ENCODE data around the gene NFATC3. TPM values are rescaled to one million over a fixed set of nuclear protein-coding genes. Genes with fewer than 3 reads are reported as not detected.

NFATC3 gene
- total RNA-seq, 4 donors from 2014 or later: 28.2 to 49.2 (median 31.9) TPM

GRCh38 chr16:68079626-68080344 is 5.4 kb upstream of the NFATC3 start:
- no peak overlapping the region for H3K4me3 ChIP-seq (ENCODE audit: low read depth, poor library complexity, severe bottlenecking)
- TF ChIP-seq POLR2A (IDR thresholded peaks at IDR 0.05) (no peak), CTCF (IDR thresholded peaks at IDR 0.05) (no peak)
- intact Hi-C loops (cut with DNase I; ENCODE audit: low total_unique reads): loop anchor here (10.0 kb wide), 1 partner anchor 155 kb away; the partner anchor contains the start of gene ESRP2
- DNase-seq (ENCODE audit: low spot score in 2 of 2): peak; percentile 75 to 94
- 47 to 57% methylated on average over 13 of the region's 13 CpGs for WGBS, 2 donors

- intact Hi-C loops (cut with DNase I; ENCODE audit: low total_unique reads): loop anchor here (10.0 kb wide), 1 partner anchor 153 kb away; the partner anchor contains the start of gene ESRP2
- H3K4me3 ChIP-seq (ENCODE audit: low read depth, poor library complexity, severe bottlenecking): no peak overlapping the region
- no peak for TF ChIP-seq CTCF (IDR thresholded peaks at IDR 0.05)
- no peak for TF ChIP-seq POLR2A (IDR thresholded peaks at IDR 0.05)
- DNase-seq (ENCODE audit: low spot score in 2 of 2): peak in 1 of 2 donors; percentile 53
Measured at GRCh38 chr16:68081861-68082628, 3.1 kb upstream of the NFATC3 start.

- DNase-seq (ENCODE audit: low spot score in 2 of 2): peak in 1 of 2 donors; percentile 74
- intact Hi-C loops (cut with DNase I; ENCODE audit: low total_unique reads): loop anchor here (10.0 kb wide), 1 partner anchor 152 kb away; the partner anchor contains the start of gene ESRP2
- 73 to 80% methylated on average over 2 of the region's 2 CpGs for WGBS, 2 donors
- no peak overlapping the region for H3K4me3 ChIP-seq (ENCODE audit: low read depth, poor library complexity, severe bottlenecking)
- TF ChIP-seq POLR2A (IDR thresholded peaks at IDR 0.05) (no peak), CTCF (IDR thresholded peaks at IDR 0.05) (no peak)
Measured at GRCh38 chr16:68082629-68083238, 2.4 kb upstream of the NFATC3 start.

- intact Hi-C loops (cut with DNase I; ENCODE audit: low total_unique reads): loop anchor here (10.0 kb wide), 1 partner anchor 151 kb away; the partner anchor contains the start of gene ESRP2
- TF ChIP-seq POLR2A (IDR thresholded peaks at IDR 0.05) (no peak), CTCF (IDR thresholded peaks at IDR 0.05) (no peak)
- H3K4me3 ChIP-seq (ENCODE audit: low read depth, poor library complexity, severe bottlenecking): no peak overlapping the region
- peak in 1 of 2 donors; percentile 71 for DNase-seq (ENCODE audit: low spot score in 2 of 2)
- WGBS, 2 donors: 83 to 94% methylated on average over 4 of the region's 4 CpGs
Measured at GRCh38 chr16:68083239-68083781, 1.9 kb upstream of the NFATC3 start.

GRCh38 chr16:68083861-68084503 is 1.2 kb upstream of the NFATC3 start:
- no peak for DNase-seq (ENCODE audit: low spot score in 2 of 2)
- H3K4me3 ChIP-seq (ENCODE audit: low read depth, poor library complexity, severe bottlenecking): peak overlapping the region; percentile 45

More at GRCh38 chr16:68083861-68084503, 1.2 kb upstream of the NFATC3 start:
- TF ChIP-seq CTCF (IDR thresholded peaks at IDR 0.05) (no peak), POLR2A (IDR thresholded peaks at IDR 0.05) (no peak)
- intact Hi-C loops (cut with DNase I; ENCODE audit: low total_unique reads): loop anchor here (10.0 kb wide), 1 partner anchor 151 kb away; the partner anchor contains the start of gene ESRP2
- 42 to 46% methylated on average over 18 to 21 of the region's 21 CpGs for WGBS, 2 donors
